K562 (cell line): Measurements from ENCODE around the gene CAPRIN2. TPM values are rescaled to one million over a fixed set of nuclear protein-coding genes. Genes with fewer than 3 reads are reported as not detected.
A peak's percentile ranks its signal among the peaks of the same experiment; 100 is the strongest.

Experiments
- ATAC-seq: fragments of 200-7000 bp; cut with Tn5 transposase; 3 replicates; pipeline ENCODE4 v1.9.1; 2020; ENCODE audit warnings: moderate library complexity
- BruUV-seq: library from RNA; stranded (reverse); fragments of 400-500 nt; replicated peaks from 2 replicates; lab custom pipeline; 2021; lab: Mats Ljungman, UMichigan
- CTCF ChIA-PET: fragments of 300-600 bp; formaldehyde crosslinking; extraction: SDS; loops from one replicate; lab custom pipeline; 2021; ENCODE audit warnings: low intra/inter-chr PET ratio; lab: Yijun Ruan, JAX
- POLR2A ChIA-PET: fragments of 300-600, 350-650 bp; sonication (Branson Sonifier 250); formaldehyde crosslinking; extraction: SDS; loops from one replicate; lab custom pipeline; 2021; ENCODE audit warnings: antibody characterized with exemption, inconsistent platforms; lab: Yijun Ruan, JAX
- DNase-seq, 4 experiments: peaks; one replicate each; pipeline versions ENCODE4 v3.0.0 to v3.0.0-alpha.2; 2011 to 2018; ENCODE audit warnings: low spot score in 3 of 4, mixed read lengths in 3 of 4; ENCODE audit errors: extremely low read depth in 1 of 4
- FAIRE-seq: peaks from 2 replicates; lab custom pipeline; 2011; peaks lifted over from hg19 to GRCh38; lab: Jason Lieb, UNC
- H2AFZ ChIP-seq: 2 replicates; pipeline ENCODE4 v1.6.0; 2011; ENCODE audit warnings: low read depth, low read length, control low read depth, inconsistent platforms
- H3K27ac ChIP-seq: fragments of 200-600 bp; 3 replicates; pipeline ENCODE4 v1.8.0; 2011; ENCODE audit warnings: low read depth, mild to moderate bottlenecking, control low read depth, inconsistent platforms, low read length, moderate library complexity, mixed read lengths; ENCODE audit errors: extremely low read depth
- H3K27me3 ChIP-seq, 2 experiments: fragments of 300-600 bp in 1 of 2; 2 replicates in 1 of 2; 3 replicates in 1 of 2; pipeline versions ENCODE4 v1.6.0 to v1.8.0; 2011; ENCODE audit warnings: inconsistent platforms in 2 of 2, low read length in 2 of 2, mild to moderate bottlenecking in 1 of 2, mixed read lengths in 1 of 2, moderate library complexity in 1 of 2; ENCODE audit not compliant: control insufficient read depth in 2 of 2, insufficient read depth in 2 of 2
- H3K36me3 ChIP-seq: fragments of 300-600 bp; 3 replicates; pipeline ENCODE4 v1.8.0; 2011; ENCODE audit warnings: mild to moderate bottlenecking, low read length, inconsistent platforms; ENCODE audit not compliant: control insufficient read depth, insufficient read depth
- H3K4me1 ChIP-seq, 2 experiments: fragments of 200-600 bp in 1 of 2; replicated peaks in 1 of 2; 2 replicates in 1 of 2; 3 replicates in 1 of 2; pipeline versions ENCODE4 v1.5.1 to v1.8.0; 2011; ENCODE audit warnings: inconsistent platforms in 2 of 2, low read length in 2 of 2, mild to moderate bottlenecking in 1 of 2, mixed read lengths in 1 of 2, moderate library complexity in 1 of 2; ENCODE audit not compliant: control insufficient read depth in 2 of 2, insufficient read depth in 2 of 2
- H3K4me2 ChIP-seq: 2 replicates; pipeline ENCODE4 v1.6.1; 2011; ENCODE audit warnings: low read length, control low read depth, inconsistent platforms, mixed read lengths; ENCODE audit not compliant: insufficient read depth
- H3K4me3 ChIP-seq: fragments of 200-600 bp; sonication (generic), shearing (Covaris generic); 2 replicates; pipeline ENCODE4 v1.5.1; 2016; ENCODE audit warnings: control low read depth, inconsistent platforms
- H3K79me2 ChIP-seq: fragments of 200-600 bp; 3 replicates; pipeline ENCODE4 v1.8.0; 2011; ENCODE audit warnings: low read length, inconsistent platforms; ENCODE audit not compliant: control insufficient read depth, insufficient read depth
- H3K9ac ChIP-seq, 2 experiments: 2 replicates each; pipeline versions ENCODE4 v1.6.0 to v1.6.1; 2011; ENCODE audit warnings: low read depth in 2 of 2, low read length in 2 of 2, control low read depth in 1 of 2, inconsistent platforms in 1 of 2, mild to moderate bottlenecking in 1 of 2, mixed read lengths in 1 of 2; ENCODE audit not compliant: insufficient read depth in 1 of 2
- H3K9me1 ChIP-seq: one replicate; pipeline ENCODE4 v1.6.0; 2011; ENCODE audit warnings: inconsistent platforms, mild to moderate bottlenecking, low read length, moderate library complexity; ENCODE audit not compliant: control insufficient read depth, insufficient read depth
- H3K9me3 ChIP-seq: replicated peaks from 2 replicates; pipeline ENCODE4 v1.5.1; 2011; ENCODE audit warnings: low read depth, low read length, inconsistent platforms; ENCODE audit not compliant: control insufficient read depth, insufficient read depth
- H4K20me1 ChIP-seq: replicated peaks from 2 replicates; pipeline ENCODE4 v1.6.1; 2011; ENCODE audit warnings: low read length, inconsistent platforms, mixed read lengths; ENCODE audit not compliant: control insufficient read depth, insufficient read depth
- E2F3 ChIP-seq: fragments of 250-450 bp; sonication (Bioruptor Pico); IDR thresholded peaks from 2 replicates; pipeline ENCODE4 v1.4.0; 2020; ENCODE audit warnings: mild to moderate bottlenecking
- ETV1 ChIP-seq: fragments of 450-650 bp; conservative IDR thresholded peaks from 2 replicates; pipeline ENCODE4 v1.6.1; 2016; ENCODE audit warnings: missing genetic modification characterization, control low read depth, low read depth, missing compliant biosample characterization
- KLF13 ChIP-seq: fragments of 450-650 bp; IDR thresholded peaks from 2 replicates; pipeline ENCODE4 v1.6.1; 2016; ENCODE audit warnings: missing genetic modification characterization, low read depth, mild to moderate bottlenecking, missing compliant biosample characterization, moderate library complexity, borderline replicate concordance
- MEIS2 ChIP-seq: fragments of 450-650 bp; IDR thresholded peaks from 2 replicates; pipeline ENCODE4 v1.6.1; 2014; ENCODE audit warnings: mild to moderate bottlenecking; ENCODE audit not compliant: partially characterized antibody
- PBX2 ChIP-seq, 2 experiments: IDR thresholded peaks in 1 of 2; conservative IDR thresholded peaks in 1 of 2; 2 replicates each; pipeline ENCODE4 v1.6.1; 2016; ENCODE audit warnings: low read depth in 2 of 2, mild to moderate bottlenecking in 1 of 2, missing compliant biosample characterization in 1 of 2, missing genetic modification characterization in 1 of 2, moderate library complexity in 1 of 2
- SP1 ChIP-seq: sonication (generic); formaldehyde crosslinking; IDR thresholded peaks from 2 replicates; pipeline ENCODE4 v1.8.1; 2022; ENCODE audit warnings: mild to moderate bottlenecking, missing genetic modification reagents
- XRCC5 ChIP-seq: fragments of 200-400 bp; formaldehyde crosslinking; IDR thresholded peaks from 2 replicates; pipeline ENCODE4 v1.6.1; 2017; ENCODE audit warnings: low read depth, mild to moderate bottlenecking, low read length
- WGBS: fragments of 100-300 bp; shearing (Covaris generic); methylation state at CpG from one replicate; pipeline ENCODE4 v1.1.6; 2016; ENCODE audit warnings: low coverage, mixed read lengths; ENCODE audit not compliant: insufficient coverage; ENCODE audit errors: missing lambda C conversion rate; 5-methylcytosine and 5-hydroxymethylcytosine counted together
- in situ Hi-C: fragments of 300-500 bp; cut with MboI; formaldehyde crosslinking; loops from 4 replicates; pipeline ENCODE4 v1.15.0; 2018; ENCODE audit warnings: inconsistent platforms, mixed read lengths
- intact Hi-C: fragments of 100-400 bp; cut with micrococcal nuclease; formaldehyde crosslinking; loops from 2 replicates; pipeline ENCODE4 v1.14.2; 2022
- polyA plus RNA-seq, 8 experiments: library from polyadenylated mRNA; depleted of rRNA in 4 of 8; stranded (reverse) in 5 of 8; unstranded in 3 of 8; fragments of >200 nt; fragmentation: Nextera tagmentation in 2 of 8; fragmentation: Illumina TruSeq in 1 of 8; extraction: Ambion mirVana in 2 of 8; extraction: Trizol in 1 of 8; gene quantifications; 2 replicates each; pipeline versions ENCODE4 v1.2.1 to v1.2.3, GENCODE V29; 2011 to 2014; ENCODE audit warnings: inconsistent platforms in 1 of 8, missing spikeins in 1 of 8
- total RNA-seq, 7 experiments: library from RNA; depleted of rRNA in 6 of 7; stranded (reverse); fragments of >200 nt in 6 of 7; fragmentation: Illumina TruSeq in 2 of 7; extraction: Trizol in 2 of 7; gene quantifications; 2 replicates each; pipeline versions ENCODE4 v1.2.1 to v1.2.3, GENCODE V29; 2011 to 2021; ENCODE audit warnings: low replicate concordance in 1 of 7
- TF ChIP-seq, protein P1 (sequence below): fragments of 450-650 bp; IDR thresholded peaks from 2 replicates; pipeline ENCODE4 v1.6.1; 2016
- TF ChIP-seq, protein P2 (sequence below): fragments of 250-450 bp; sonication (Bioruptor Pico); IDR thresholded peaks from 2 replicates; pipeline ENCODE4 v1.4.0; 2020

CAPRIN2 gene
- total and polyA plus RNA-seq, 9 of the 15 experiments (the other 6 are each of a cell fraction or from before 2014, with no cell fraction given), result 2.3 to 14.5 (median 8.9) TPM

DNA sequence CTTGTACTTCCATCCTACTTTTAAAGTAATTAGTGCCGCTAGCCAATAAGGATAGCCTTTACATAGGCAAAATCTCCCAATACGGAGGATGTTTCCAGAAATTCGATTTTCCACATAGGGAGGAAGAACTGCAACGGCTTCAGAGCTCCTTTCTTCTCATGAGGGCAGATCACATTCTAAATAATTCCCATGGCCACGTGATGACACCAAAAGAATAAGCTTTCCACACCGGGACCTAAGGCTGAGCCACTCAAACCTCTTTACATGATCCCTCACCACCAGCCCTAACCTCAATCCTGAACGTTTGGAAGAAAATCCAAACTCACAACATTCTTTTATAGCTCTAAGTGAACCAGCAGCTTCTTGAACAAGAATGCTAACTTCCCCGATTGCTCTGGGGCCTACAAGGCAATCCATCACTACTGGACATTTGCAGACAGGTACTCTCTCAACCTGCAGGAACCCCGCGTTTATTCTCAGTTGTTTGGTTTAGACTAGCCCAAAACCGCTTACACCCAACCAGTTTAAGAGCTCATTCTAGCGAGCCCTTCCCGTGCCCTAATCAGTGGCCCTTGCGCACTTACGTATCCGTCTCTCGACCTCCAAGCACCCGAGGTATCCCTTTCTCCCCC, 884 bp downstream of the CAPRIN2 start:
- 14% methylated on average over 18 of the region's 18 CpGs for WGBS
- Histone ChIP-seq H3K27me3 (no peaks in the 10 kb centered on the region), H3K9me1 (no peaks in the 10 kb centered on the region), H3K9ac (peak overlapping the region; percentile 57 to 91), H3K4me1 (peaks cover 16 to 37% of the 10 kb centered on the region in 2 experiments; a peak in 3 of 5 replicates), H3K4me3 (peak overlapping the region; percentile 64), H3K27ac (peak overlapping the region; percentile 50), H4K20me1 (no peaks in the 10 kb centered on the region), H3K79me2 (peaks cover 12% of the 10 kb centered on the region; the same call in 1 of the 3 replicates), H3K36me3 (no peaks in the 10 kb centered on the region), H2AFZ (peak overlapping the region; percentile 85), H3K4me2 (peak overlapping the region; percentile 92), H3K9me3 (no peaks in the 10 kb centered on the region)
- BruUV-seq, result TSS peak; percentile 64
- FAIRE-seq (no peak), ATAC-seq (no peak), DNase-seq (peak in 1 of 4 experiments; percentile 14)
- CTCF ChIA-PET, result no interaction called here
- in situ Hi-C loops (no loop called here), intact Hi-C loops (loop anchor here (2.0 kb wide), 3 partner anchors 43 to 59 kb away; partner anchors contain the start of gene IPO8)
- POLR2A ChIA-PET, result interaction anchor here (0.6 to 2.2 kb wide), 7 partner anchors 10 to 620 kb away, joined by 3 to 6 read pairs (median 3); partner anchors contain the start of gene IPO8
- TF ChIP-seq ETV1 (no peak), XRCC5 (no peak), PBX2 (CRISPR knock-in tag; IDR thresholded peaks at IDR 0.05; ENCODE audit: low read depth) (no peak), PBX2 (tag; conservative IDR thresholded peaks at IDR 0.05; ENCODE audit: low read depth) (peak; percentile 51), KLF13 (tag) (no peak), E2F3 (no peak), SP1 (CRISPR knock-in tag) (no peak), MEIS2 (peak; percentile 76)
- TF ChIP-seq, protein P1, sequence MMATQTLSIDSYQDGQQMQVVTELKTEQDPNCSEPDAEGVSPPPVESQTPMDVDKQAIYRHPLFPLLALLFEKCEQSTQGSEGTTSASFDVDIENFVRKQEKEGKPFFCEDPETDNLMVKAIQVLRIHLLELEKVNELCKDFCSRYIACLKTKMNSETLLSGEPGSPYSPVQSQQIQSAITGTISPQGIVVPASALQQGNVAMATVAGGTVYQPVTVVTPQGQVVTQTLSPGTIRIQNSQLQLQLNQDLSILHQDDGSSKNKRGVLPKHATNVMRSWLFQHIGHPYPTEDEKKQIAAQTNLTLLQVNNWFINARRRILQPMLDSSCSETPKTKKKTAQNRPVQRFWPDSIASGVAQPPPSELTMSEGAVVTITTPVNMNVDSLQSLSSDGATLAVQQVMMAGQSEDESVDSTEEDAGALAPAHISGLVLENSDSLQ, result peak; percentile 43; the same call in 1 of the 2 replicates
- TF ChIP-seq, protein P2, sequence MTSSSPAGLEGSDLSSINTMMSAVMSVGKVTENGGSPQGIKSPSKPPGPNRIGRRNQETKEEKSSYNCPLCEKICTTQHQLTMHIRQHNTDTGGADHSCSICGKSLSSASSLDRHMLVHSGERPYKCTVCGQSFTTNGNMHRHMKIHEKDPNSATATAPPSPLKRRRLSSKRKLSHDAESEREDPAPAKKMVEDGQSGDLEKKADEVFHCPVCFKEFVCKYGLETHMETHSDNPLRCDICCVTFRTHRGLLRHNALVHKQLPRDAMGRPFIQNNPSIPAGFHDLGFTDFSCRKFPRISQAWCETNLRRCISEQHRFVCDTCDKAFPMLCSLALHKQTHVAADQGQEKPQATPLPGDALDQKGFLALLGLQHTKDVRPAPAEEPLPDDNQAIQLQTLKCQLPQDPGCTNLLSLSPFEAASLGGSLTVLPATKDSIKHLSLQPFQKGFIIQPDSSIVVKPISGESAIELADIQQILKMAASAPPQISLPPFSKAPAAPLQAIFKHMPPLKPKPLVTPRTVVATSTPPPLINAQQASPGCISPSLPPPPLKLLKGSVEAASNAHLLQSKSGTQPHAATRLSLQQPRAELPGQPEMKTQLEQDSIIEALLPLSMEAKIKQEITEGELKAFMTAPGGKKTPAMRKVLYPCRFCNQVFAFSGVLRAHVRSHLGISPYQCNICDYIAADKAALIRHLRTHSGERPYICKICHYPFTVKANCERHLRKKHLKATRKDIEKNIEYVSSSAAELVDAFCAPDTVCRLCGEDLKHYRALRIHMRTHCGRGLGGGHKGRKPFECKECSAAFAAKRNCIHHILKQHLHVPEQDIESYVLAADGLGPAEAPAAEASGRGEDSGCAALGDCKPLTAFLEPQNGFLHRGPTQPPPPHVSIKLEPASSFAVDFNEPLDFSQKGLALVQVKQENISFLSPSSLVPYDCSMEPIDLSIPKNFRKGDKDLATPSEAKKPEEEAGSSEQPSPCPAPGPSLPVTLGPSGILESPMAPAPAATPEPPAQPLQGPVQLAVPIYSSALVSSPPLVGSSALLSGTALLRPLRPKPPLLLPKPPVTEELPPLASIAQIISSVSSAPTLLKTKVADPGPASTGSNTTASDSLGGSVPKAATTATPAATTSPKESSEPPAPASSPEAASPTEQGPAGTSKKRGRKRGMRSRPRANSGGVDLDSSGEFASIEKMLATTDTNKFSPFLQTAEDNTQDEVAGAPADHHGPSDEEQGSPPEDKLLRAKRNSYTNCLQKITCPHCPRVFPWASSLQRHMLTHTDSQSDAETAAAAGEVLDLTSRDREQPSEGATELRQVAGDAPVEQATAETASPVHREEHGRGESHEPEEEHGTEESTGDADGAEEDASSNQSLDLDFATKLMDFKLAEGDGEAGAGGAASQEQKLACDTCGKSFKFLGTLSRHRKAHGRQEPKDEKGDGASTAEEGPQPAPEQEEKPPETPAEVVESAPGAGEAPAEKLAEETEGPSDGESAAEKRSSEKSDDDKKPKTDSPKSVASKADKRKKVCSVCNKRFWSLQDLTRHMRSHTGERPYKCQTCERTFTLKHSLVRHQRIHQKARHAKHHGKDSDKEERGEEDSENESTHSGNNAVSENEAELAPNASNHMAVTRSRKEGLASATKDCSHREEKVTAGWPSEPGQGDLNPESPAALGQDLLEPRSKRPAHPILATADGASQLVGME (CRISPR knock-in tag), result 0 out of 2 replicates have a peak, but pooled peaks have one; percentile 53
